Stimulated activated CD4-positive, alpha-beta T cell treated with anti-CD3 and anti-CD28 coated beads, Interleukin-15, amount 100 ng/mL, for 48 hours (primary cell): ENCODE measurements around the gene LRRC42.

Source experiments
- DNase-seq, 2 donors: peaks; one replicate each; pipeline ENCODE4 v3.0.0-alpha.2; 2020; ENCODE audit warnings: low read depth in 2 of 2

Gene LRRC42

GRCh38 chr1:54004481-54005049 is 58.4 kb downstream of the LRRC42 start:
- no peak for DNase-seq

GRCh38 chr1:54006508-54006907 is 60.4 kb downstream of the LRRC42 start:
- no peak for DNase-seq

- no peak for DNase-seq
Observed at GRCh38 chr1:54007613-54008012, 61.5 kb downstream of the LRRC42 start.

GRCh38 chr1:54008876-54009275 is 62.7 kb downstream of the LRRC42 start:
- DNase-seq = no peak

- DNase-seq = no peak
Observed at GRCh38 chr1:54009406-54009805, 63.3 kb downstream of the LRRC42 start.

- no peak for DNase-seq
Observed at GRCh38 chr1:54010415-54011117, 64.4 kb downstream of the LRRC42 start.

GRCh38 chr1:54011316-54012007 is 65.3 kb downstream of the LRRC42 start:
- DNase-seq = no peak

- no peak for DNase-seq
Observed at GRCh38 chr1:54012008-54012325, 65.8 kb downstream of the LRRC42 start.

GRCh38 chr1:54012863-54013262 is 66.7 kb downstream of the LRRC42 start:
- DNase-seq = no peak

- DNase-seq = no peak
Observed at GRCh38 chr1:54013393-54014008, 67.4 kb downstream of the LRRC42 start.

GRCh38 chr1:54014009-54014629 is 68.0 kb downstream of the LRRC42 start:
- DNase-seq = no peak

- no peak for DNase-seq
Observed at GRCh38 chr1:54016343-54017282, 70.5 kb downstream of the LRRC42 start.
